NT2/D1 (cell line): Measurements from ENCODE around the gene KAZN.

Experiments
- SUZ12 ChIP-seq: IDR thresholded peaks from 2 replicates; pipeline ENCODE4 v1.6.1; 2011; ENCODE audit not compliant: insufficient read length, insufficient read depth; ENCODE audit errors: extremely low read depth
- YY1 ChIP-seq: IDR thresholded peaks from 2 replicates; pipeline ENCODE4 v1.6.1; 2011; ENCODE audit not compliant: insufficient read length, insufficient read depth
- ZNF274 ChIP-seq: IDR thresholded peaks from 2 replicates; pipeline ENCODE4 v1.6.1; 2011; ENCODE audit warnings: mild to moderate bottlenecking, low read depth, low read length

- TF ChIP-seq YY1 (no peak), ZNF274 (no peak), SUZ12 (no peak)
Measured at GRCh38 chr1:15007842-15008241, 409.4 kb downstream of the KAZN start.
